HCT116 (cell line): ENCODE data around the gene AVL9. TPM values are rescaled to one million over a fixed set of nuclear protein-coding genes. Genes with fewer than 3 reads are reported as not detected.

Experiments used
- ATAC-seq: fragments of 200-7000 bp; cut with Tn5 transposase; 2 replicates; pipeline ENCODE4 v1.9.1; 2020; ENCODE audit warnings: mild to moderate bottlenecking, moderate library complexity
- BruUV-seq: library from RNA; stranded (reverse); fragments of 400-500 nt; replicated peaks from 2 replicates; lab custom pipeline; 2021; lab: Mats Ljungman, UMichigan
- CTCF ChIA-PET: fragments of 300-600 bp; sonication (Branson Sonifier 250); formaldehyde crosslinking; loops from one replicate; lab custom pipeline; 2021; ENCODE audit warnings: antibody characterized with exemption; lab: Charles Lee
- POLR2A ChIA-PET: fragments of 300-600, 350-600 bp; sonication (Branson Sonifier 250); formaldehyde crosslinking; loops from one replicate; lab custom pipeline; 2021; ENCODE audit warnings: antibody characterized with exemption; lab: Charles Lee
- RAD21 ChIA-PET, 2 experiments: fragments of 300-600 bp; sonication (Branson Sonifier 250); formaldehyde crosslinking; loops; one replicate each; lab custom pipeline; 2023; ENCODE audit warnings: low total read pairs in 2 of 2; ENCODE audit not compliant: uncharacterized antibody in 2 of 2, unreplicated experiment in 2 of 2, low non-redundant PET in 1 of 2; lab: Charles Lee
- DNase-seq: peaks from one replicate; pipeline ENCODE4 v3.0.0-alpha.2; 2010; ENCODE audit warnings: low read depth, low spot score
- H2AFZ ChIP-seq: fragments of 200-600 bp; shearing (Covaris generic), sonication (generic); 2 replicates; pipeline ENCODE4 v1.6.1; 2017; ENCODE audit warnings: low read depth, mixed run types, mixed read lengths, antibody characterized with exemption, low read length; ENCODE audit not compliant: poor library complexity, severe bottlenecking
- H3K27ac ChIP-seq: 2 replicates; pipeline ENCODE4 v1.5.1; 2012; ENCODE audit warnings: low read depth, low read length
- H3K27me3 ChIP-seq: fragments of 200-600 bp; sonication (generic); 2 replicates; pipeline ENCODE4 v1.6.1; 2016; ENCODE audit warnings: mixed run types, low read length, mixed read lengths; ENCODE audit not compliant: insufficient read depth
- H3K36me3 ChIP-seq, 2 experiments: fragments of 200-500 bp in 1 of 2; fragments of 200-600 bp in 1 of 2; sonication (Bioruptor generic) in 1 of 2; sonication (generic) in 1 of 2; 2 replicates each; pipeline versions ENCODE4 v1.5.1 to v1.6.1; 2014 to 2016; ENCODE audit warnings: low read length in 2 of 2, inconsistent platforms in 1 of 2, mixed read lengths in 1 of 2, mixed run types in 1 of 2; ENCODE audit not compliant: insufficient read depth in 2 of 2, control insufficient read depth in 1 of 2
- H3K4me1 ChIP-seq, 2 experiments: fragments of 200-600 bp in 1 of 2; sonication (generic) in 1 of 2; 2 replicates each; pipeline versions ENCODE4 v1.5.1 to v1.6.1; 2012 to 2017; ENCODE audit warnings: low read length in 2 of 2, inconsistent platforms in 1 of 2, mild to moderate bottlenecking in 1 of 2, mixed read lengths in 1 of 2, mixed run types in 1 of 2, moderate library complexity in 1 of 2; ENCODE audit not compliant: insufficient read depth in 2 of 2, control insufficient read depth in 1 of 2
- H3K4me2 ChIP-seq: fragments of 200-600 bp; sonication (generic); 2 replicates; pipeline ENCODE4 v1.6.1; 2017; ENCODE audit warnings: mixed run types, low read length, mixed read lengths
- H3K4me3 ChIP-seq, 2 experiments: fragments of 200-600 bp in 1 of 2; sonication (generic) in 1 of 2; replicated peaks in 1 of 2; 2 replicates each; pipeline ENCODE4 v1.5.1; 2011 to 2016; ENCODE audit warnings: low read length in 2 of 2, control low read depth in 1 of 2, low read depth in 1 of 2, mild to moderate bottlenecking in 1 of 2, mixed read lengths in 1 of 2, mixed run types in 1 of 2
- H3K79me2 ChIP-seq: fragments of 200-600 bp; sonication (generic); 2 replicates; pipeline ENCODE4 v1.6.1; 2017; ENCODE audit warnings: mild to moderate bottlenecking, mixed run types, low read length, moderate library complexity, mixed read lengths; ENCODE audit not compliant: insufficient read depth
- H3K9ac ChIP-seq: fragments of 200-600 bp; sonication (generic); 2 replicates; pipeline ENCODE4 v1.6.1; 2016; ENCODE audit warnings: low read length, mixed read lengths
- H3K9me2 ChIP-seq: fragments of 200-600 bp; sonication (generic), shearing (Covaris generic); 2 replicates; pipeline ENCODE4 v1.6.1; 2017; ENCODE audit warnings: mixed run types, mild to moderate bottlenecking, moderate library complexity; ENCODE audit not compliant: insufficient read depth
- H3K9me3 ChIP-seq, 2 experiments: fragments of 200-500 bp in 1 of 2; fragments of 200-600 bp in 1 of 2; sonication (Bioruptor generic) in 1 of 2; sonication (generic) in 1 of 2; 2 replicates each; pipeline ENCODE4 v1.6.1; 2014 to 2017; ENCODE audit warnings: low read length in 2 of 2, mixed read lengths in 2 of 2, inconsistent platforms in 1 of 2, low read depth in 1 of 2, mild to moderate bottlenecking in 1 of 2, mixed run types in 1 of 2, moderate library complexity in 1 of 2; ENCODE audit not compliant: control insufficient read depth in 1 of 2, insufficient read depth in 1 of 2
- H4K20me1 ChIP-seq: fragments of 200-600 bp; sonication (generic), shearing (Covaris generic); 2 replicates; pipeline ENCODE4 v1.6.1; 2017; ENCODE audit warnings: mixed run types, mild to moderate bottlenecking, moderate library complexity; ENCODE audit not compliant: insufficient read depth
- EGR1 ChIP-seq: IDR thresholded peaks from 2 replicates; pipeline ENCODE4 v1.6.1; 2012; ENCODE audit warnings: low read depth
- EZH2 ChIP-seq: fragments of 200-600 bp; sonication (generic); IDR thresholded peaks from 2 replicates; pipeline ENCODE4 v1.6.1; 2017; ENCODE audit warnings: antibody characterized with exemption, mixed run types
- EZH2phosphoT487 ChIP-seq: fragments of 200-600 bp; IDR thresholded peaks from 2 replicates; pipeline ENCODE4 v1.6.1; 2018; ENCODE audit warnings: antibody characterized with exemption, borderline replicate concordance
- JUND ChIP-seq: IDR thresholded peaks from 2 replicates; pipeline ENCODE4 v1.6.1; 2012
- SRF ChIP-seq: IDR thresholded peaks from 2 replicates; pipeline ENCODE4 v1.6.1; 2012; ENCODE audit warnings: low read depth
- TCF7L2 ChIP-seq: IDR thresholded peaks from 2 replicates; pipeline ENCODE4 v1.7.0; 2011; ENCODE audit warnings: borderline replicate concordance, inconsistent platforms; ENCODE audit not compliant: insufficient read depth, insufficient read length; ENCODE audit errors: extremely low read depth
- ZFX ChIP-seq: fragments of 450-650 bp; IDR thresholded peaks from 2 replicates; pipeline ENCODE4 v1.6.1; 2017
- ZNF274 ChIP-seq: fragments of 200-500 bp; sonication (Bioruptor generic); IDR thresholded peaks from 2 replicates; pipeline ENCODE4 v1.6.1; 2014; ENCODE audit warnings: mild to moderate bottlenecking, low read depth, low read length, inconsistent platforms
- intact Hi-C: fragments of 100-400 bp; cut with micrococcal nuclease; formaldehyde crosslinking; loops from 2 replicates; pipeline ENCODE4 v1.10.0; 2022
- total RNA-seq: library from RNA; stranded (reverse); gene quantifications from one replicate; pipeline ENCODE4 v1.2.1, GENCODE V29; 2021; ENCODE audit not compliant: unreplicated experiment
- TF ChIP-seq, protein P1 (sequence below): IDR thresholded peaks from 2 replicates; pipeline ENCODE4 v1.6.1; 2012; ENCODE audit warnings: low read depth
- TF ChIP-seq, protein P2 (sequence below): IDR thresholded peaks from 2 replicates; pipeline ENCODE4 v1.6.1; 2011; ENCODE audit warnings: mild to moderate bottlenecking, low read length, moderate library complexity; ENCODE audit not compliant: insufficient replicate concordance; ENCODE audit errors: extremely low read depth
- TF ChIP-seq, protein P3 (sequence below): IDR thresholded peaks from 2 replicates; pipeline ENCODE4 v1.6.1; 2012
- TF ChIP-seq, protein P4 (sequence below): IDR thresholded peaks from 2 replicates; pipeline ENCODE4 v1.6.1; 2012

Gene AVL9
- total RNA-seq, 1 experiment from 2014 or later, result 89.0 TPM

DNA sequence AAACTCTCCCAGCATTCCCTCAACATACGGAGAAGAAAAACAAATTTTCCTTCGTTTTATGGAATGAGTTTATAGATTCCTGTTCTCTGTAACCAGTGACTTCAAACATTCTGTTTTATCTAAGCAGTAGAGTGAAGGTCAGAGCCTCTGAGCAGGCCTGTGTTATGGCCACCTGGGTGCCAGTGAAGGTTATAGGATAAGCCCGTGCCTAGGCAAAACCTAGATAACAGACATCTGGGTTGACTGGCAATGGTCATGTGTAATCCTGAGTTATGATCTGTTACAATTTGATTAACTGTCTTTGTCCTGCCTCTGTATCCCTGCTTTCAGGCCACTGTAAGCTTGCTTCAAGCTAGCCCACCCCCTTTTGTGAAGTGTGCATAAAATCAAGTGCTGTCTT lies 13.4 kb upstream of the AVL9 start:
- ChIA-PET POLR2A (no interaction called here), CTCF (no interaction called here), RAD21 (no interaction called here)
- no peak overlapping the region for H3K27ac ChIP-seq
- no peak overlapping the region for H3K9ac ChIP-seq
- H3K4me3 ChIP-seq, result no peak overlapping the region
- no peak for ATAC-seq
- no peaks in the 10 kb centered on the region for H3K79me2 ChIP-seq
- no peaks in the 10 kb centered on the region for H3K4me1 ChIP-seq
- no peaks in the 10 kb centered on the region for H3K9me3 ChIP-seq
- H3K4me2 ChIP-seq, result no peak overlapping the region
- H3K27me3 ChIP-seq, result no peaks in the 10 kb centered on the region
- no peaks in the 10 kb centered on the region for H4K20me1 ChIP-seq
- no peaks in the 10 kb centered on the region for H3K9me2 ChIP-seq
- TF ChIP-seq SRF, result no peak
- TF ChIP-seq EGR1, result no peak
- TF ChIP-seq, protein P1, sequence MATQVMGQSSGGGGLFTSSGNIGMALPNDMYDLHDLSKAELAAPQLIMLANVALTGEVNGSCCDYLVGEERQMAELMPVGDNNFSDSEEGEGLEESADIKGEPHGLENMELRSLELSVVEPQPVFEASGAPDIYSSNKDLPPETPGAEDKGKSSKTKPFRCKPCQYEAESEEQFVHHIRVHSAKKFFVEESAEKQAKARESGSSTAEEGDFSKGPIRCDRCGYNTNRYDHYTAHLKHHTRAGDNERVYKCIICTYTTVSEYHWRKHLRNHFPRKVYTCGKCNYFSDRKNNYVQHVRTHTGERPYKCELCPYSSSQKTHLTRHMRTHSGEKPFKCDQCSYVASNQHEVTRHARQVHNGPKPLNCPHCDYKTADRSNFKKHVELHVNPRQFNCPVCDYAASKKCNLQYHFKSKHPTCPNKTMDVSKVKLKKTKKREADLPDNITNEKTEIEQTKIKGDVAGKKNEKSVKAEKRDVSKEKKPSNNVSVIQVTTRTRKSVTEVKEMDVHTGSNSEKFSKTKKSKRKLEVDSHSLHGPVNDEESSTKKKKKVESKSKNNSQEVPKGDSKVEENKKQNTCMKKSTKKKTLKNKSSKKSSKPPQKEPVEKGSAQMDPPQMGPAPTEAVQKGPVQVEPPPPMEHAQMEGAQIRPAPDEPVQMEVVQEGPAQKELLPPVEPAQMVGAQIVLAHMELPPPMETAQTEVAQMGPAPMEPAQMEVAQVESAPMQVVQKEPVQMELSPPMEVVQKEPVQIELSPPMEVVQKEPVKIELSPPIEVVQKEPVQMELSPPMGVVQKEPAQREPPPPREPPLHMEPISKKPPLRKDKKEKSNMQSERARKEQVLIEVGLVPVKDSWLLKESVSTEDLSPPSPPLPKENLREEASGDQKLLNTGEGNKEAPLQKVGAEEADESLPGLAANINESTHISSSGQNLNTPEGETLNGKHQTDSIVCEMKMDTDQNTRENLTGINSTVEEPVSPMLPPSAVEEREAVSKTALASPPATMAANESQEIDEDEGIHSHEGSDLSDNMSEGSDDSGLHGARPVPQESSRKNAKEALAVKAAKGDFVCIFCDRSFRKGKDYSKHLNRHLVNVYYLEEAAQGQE, result no peak
- TF ChIP-seq, protein P2, sequence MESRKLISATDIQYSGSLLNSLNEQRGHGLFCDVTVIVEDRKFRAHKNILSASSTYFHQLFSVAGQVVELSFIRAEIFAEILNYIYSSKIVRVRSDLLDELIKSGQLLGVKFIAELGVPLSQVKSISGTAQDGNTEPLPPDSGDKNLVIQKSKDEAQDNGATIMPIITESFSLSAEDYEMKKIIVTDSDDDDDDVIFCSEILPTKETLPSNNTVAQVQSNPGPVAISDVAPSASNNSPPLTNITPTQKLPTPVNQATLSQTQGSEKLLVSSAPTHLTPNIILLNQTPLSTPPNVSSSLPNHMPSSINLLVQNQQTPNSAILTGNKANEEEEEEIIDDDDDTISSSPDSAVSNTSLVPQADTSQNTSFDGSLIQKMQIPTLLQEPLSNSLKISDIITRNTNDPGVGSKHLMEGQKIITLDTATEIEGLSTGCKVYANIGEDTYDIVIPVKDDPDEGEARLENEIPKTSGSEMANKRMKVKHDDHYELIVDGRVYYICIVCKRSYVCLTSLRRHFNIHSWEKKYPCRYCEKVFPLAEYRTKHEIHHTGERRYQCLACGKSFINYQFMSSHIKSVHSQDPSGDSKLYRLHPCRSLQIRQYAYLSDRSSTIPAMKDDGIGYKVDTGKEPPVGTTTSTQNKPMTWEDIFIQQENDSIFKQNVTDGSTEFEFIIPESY, result no peak
- TF ChIP-seq ZFX, result no peak
- no peak for TF ChIP-seq TCF7L2
- TF ChIP-seq EZH2, result no peak
- no peak for TF ChIP-seq ZNF274
- no peak for TF ChIP-seq JUND
- TF ChIP-seq EZH2phosphoT487, result no peak
- TF ChIP-seq, protein P3, sequence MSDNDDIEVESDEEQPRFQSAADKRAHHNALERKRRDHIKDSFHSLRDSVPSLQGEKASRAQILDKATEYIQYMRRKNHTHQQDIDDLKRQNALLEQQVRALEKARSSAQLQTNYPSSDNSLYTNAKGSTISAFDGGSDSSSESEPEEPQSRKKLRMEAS, result no peak
- TF ChIP-seq, protein P4, sequence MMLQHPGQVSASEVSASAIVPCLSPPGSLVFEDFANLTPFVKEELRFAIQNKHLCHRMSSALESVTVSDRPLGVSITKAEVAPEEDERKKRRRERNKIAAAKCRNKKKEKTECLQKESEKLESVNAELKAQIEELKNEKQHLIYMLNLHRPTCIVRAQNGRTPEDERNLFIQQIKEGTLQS, result no peak
- DNase-seq, result no peak
- intact Hi-C loops, result no loop called here
- H2AFZ ChIP-seq, result no peak overlapping the region
- BruUV-seq, result no TSS peak
- peaks cover 10 to 13% of the 10 kb centered on the region in 2 experiments for H3K36me3 ChIP-seq
